IPS-18a (cell line): ENCODE data around the gene WDR59.

Experiments used
- H3K27ac ChIP-seq: one replicate; pipeline ENCODE4 v1.5.1; 2013; ENCODE audit warnings: low read length
- H3K27me3 ChIP-seq: one replicate; pipeline ENCODE4 v1.6.1; 2013; ENCODE audit warnings: mild to moderate bottlenecking, low read length; ENCODE audit not compliant: control insufficient read depth, insufficient read depth
- H3K36me3 ChIP-seq: one replicate; pipeline ENCODE4 v1.6.1; 2013; ENCODE audit warnings: low read depth, low read length; ENCODE audit not compliant: control insufficient read depth
- H3K4me1 ChIP-seq: one replicate; pipeline ENCODE4 v1.6.1; 2013; ENCODE audit warnings: low read depth, low read length; ENCODE audit not compliant: control insufficient read depth
- H3K4me3 ChIP-seq: one replicate; pipeline ENCODE4 v1.5.1; 2013; ENCODE audit warnings: low read length
- H3K9ac ChIP-seq: one replicate; pipeline ENCODE4 v1.6.1; 2013; ENCODE audit warnings: mild to moderate bottlenecking, low read length, moderate library complexity
- H3K9me3 ChIP-seq: one replicate; pipeline ENCODE4 v1.6.1; 2013; ENCODE audit warnings: low read depth, low read length; ENCODE audit not compliant: control insufficient read depth

The WDR59 gene

GRCh38 chr16:74896389-74897370 lies 88.2 kb downstream of the WDR59 start:
- no peak overlapping the region for H3K4me3 ChIP-seq
- H3K9ac ChIP-seq, result no peak overlapping the region
- H3K4me1 ChIP-seq, result peaks cover 11% of the 10 kb centered on the region
- H3K36me3 ChIP-seq, result peaks cover 33% of the 10 kb centered on the region
- no peak overlapping the region for H3K27ac ChIP-seq
- no peaks in the 10 kb centered on the region for H3K27me3 ChIP-seq
- no peaks in the 10 kb centered on the region for H3K9me3 ChIP-seq

GRCh38 chr16:74893541-74893940 lies 91.4 kb downstream of the WDR59 start:
- H3K36me3 ChIP-seq, result peaks cover 39% of the 10 kb centered on the region

GRCh38 chr16:74892574-74893461 lies 92.1 kb downstream of the WDR59 start:
- Histone ChIP-seq H3K4me3 (no peak overlapping the region), H3K36me3 (peaks cover 43% of the 10 kb centered on the region), H3K27me3 (no peaks in the 10 kb centered on the region), H3K4me1 (no peaks in the 10 kb centered on the region), H3K9me3 (no peaks in the 10 kb centered on the region), H3K9ac (no peak overlapping the region), H3K27ac (no peak overlapping the region)

More at GRCh38 chr16:74893541-74893940, 91.4 kb downstream of the WDR59 start:
- Histone ChIP-seq H3K27ac (no peak overlapping the region), H3K9me3 (no peaks in the 10 kb centered on the region), H3K4me3 (no peak overlapping the region), H3K27me3 (no peaks in the 10 kb centered on the region), H3K9ac (no peak overlapping the region), H3K4me1 (peaks cover 2% of the 10 kb centered on the region)

GRCh38 chr16:74888888-74889287 lies 96.0 kb downstream of the WDR59 start:
- Histone ChIP-seq H3K27ac (no peak overlapping the region), H3K4me3 (no peak overlapping the region), H3K27me3 (no peaks in the 10 kb centered on the region), H3K36me3 (peaks cover 68% of the 10 kb centered on the region), H3K9ac (no peak overlapping the region), H3K4me1 (no peaks in the 10 kb centered on the region), H3K9me3 (no peaks in the 10 kb centered on the region)

- Histone ChIP-seq H3K9me3 (no peaks in the 10 kb centered on the region), H3K4me3 (no peak overlapping the region), H3K27me3 (no peaks in the 10 kb centered on the region), H3K9ac (no peak overlapping the region), H3K4me1 (no peaks in the 10 kb centered on the region), H3K36me3 (peaks cover 70% of the 10 kb centered on the region), H3K27ac (no peak overlapping the region)
Measured at GRCh38 chr16:74888232-74888862, 96.6 kb downstream of the WDR59 start.

GRCh38 chr16:74887084-74887483 lies 97.8 kb downstream of the WDR59 start:
- no peak overlapping the region for H3K9ac ChIP-seq
- H3K4me3 ChIP-seq, result no peak overlapping the region
- no peaks in the 10 kb centered on the region for H3K27me3 ChIP-seq
- H3K4me1 ChIP-seq, result no peaks in the 10 kb centered on the region
- H3K36me3 ChIP-seq, result peaks cover 62% of the 10 kb centered on the region
- H3K9me3 ChIP-seq, result no peaks in the 10 kb centered on the region
- H3K27ac ChIP-seq, result no peak overlapping the region

GRCh38 chr16:74877706-74878105 lies 107.2 kb downstream of the WDR59 start:
- Histone ChIP-seq H3K36me3 (peaks cover 28% of the 10 kb centered on the region), H3K4me3 (no peak overlapping the region), H3K27me3 (no peaks in the 10 kb centered on the region), H3K4me1 (no peaks in the 10 kb centered on the region), H3K9ac (no peak overlapping the region), H3K9me3 (no peaks in the 10 kb centered on the region), H3K27ac (no peak overlapping the region)

- Histone ChIP-seq H3K27ac (no peak overlapping the region), H3K4me1 (peaks cover 10% of the 10 kb centered on the region), H3K9me3 (no peaks in the 10 kb centered on the region), H3K4me3 (no peak overlapping the region), H3K27me3 (no peaks in the 10 kb centered on the region), H3K9ac (no peak overlapping the region), H3K36me3 (peaks cover 14% of the 10 kb centered on the region)
Measured at GRCh38 chr16:74874912-74875546, 109.9 kb downstream of the WDR59 start.

GRCh38 chr16:74874123-74874522 lies 110.8 kb downstream of the WDR59 start:
- H3K9me3 ChIP-seq, result no peaks in the 10 kb centered on the region

GRCh38 chr16:74872302-74872701 lies 112.6 kb downstream of the WDR59 start:
- Histone ChIP-seq H3K9me3 (no peaks in the 10 kb centered on the region), H3K27me3 (no peaks in the 10 kb centered on the region), H3K9ac (no peak overlapping the region), H3K4me3 (no peak overlapping the region), H3K27ac (no peak overlapping the region), H3K4me1 (peaks cover 28% of the 10 kb centered on the region), H3K36me3 (peaks cover 12% of the 10 kb centered on the region)

More at GRCh38 chr16:74874123-74874522, 110.8 kb downstream of the WDR59 start:
- peaks cover 14% of the 10 kb centered on the region for H3K36me3 ChIP-seq
- H3K27ac ChIP-seq, result no peak overlapping the region
- H3K4me3 ChIP-seq, result no peak overlapping the region
- no peaks in the 10 kb centered on the region for H3K27me3 ChIP-seq
- H3K9ac ChIP-seq, result no peak overlapping the region
- peaks cover 12% of the 10 kb centered on the region for H3K4me1 ChIP-seq

- Histone ChIP-seq H3K4me1 (peaks cover 33% of the 10 kb centered on the region), H3K9ac (no peak overlapping the region), H3K4me3 (no peak overlapping the region), H3K27ac (peak overlapping the region; percentile 37), H3K36me3 (peaks cover 12% of the 10 kb centered on the region), H3K27me3 (no peaks in the 10 kb centered on the region), H3K9me3 (no peaks in the 10 kb centered on the region)
Measured at GRCh38 chr16:74871608-74872007, 113.3 kb downstream of the WDR59 start.
